ENCODE results near the gene ACOX1. TPM values are rescaled to one million over a fixed set of nuclear protein-coding genes. Genes with fewer than 3 reads are reported as not detected.

The ACOX1 gene
- total RNA-seq, 1 experiment from 2014 or later, result 50.2 TPM

- Histone ChIP-seq H3K9me3 (ENCODE audit: control insufficient read depth in 1 of 2, insufficient read depth in 1 of 2, low read depth in 1 of 2, low read length in 2 of 2) (no peaks in the 10 kb centered on the region), H3K27me3 (ENCODE audit: insufficient read depth, low read length) (no peaks in the 10 kb centered on the region), H3K79me2 (ENCODE audit: insufficient read depth, low read length) (no peaks in the 10 kb centered on the region), H3K9me2 (ENCODE audit: insufficient read depth) (no peaks in the 10 kb centered on the region), H3K4me2 (ENCODE audit: low read length) (no peak overlapping the region), H3K27ac (ENCODE audit: low read depth, low read length) (no peak overlapping the region), H3K4me1 (ENCODE audit: control insufficient read depth in 1 of 2, insufficient read depth in 2 of 2, low read length in 2 of 2) (peaks cover 0 to 8% of the 10 kb centered on the region in 2 experiments; a peak in 2 of 4 replicates), H2AFZ (ENCODE audit: low read depth, low read length, poor library complexity, severe bottlenecking) (no peak overlapping the region), H3K4me3 (replicated peaks in 1 of 2; ENCODE audit: low read depth in 1 of 2, low read length in 2 of 2) (no peak overlapping the region), H4K20me1 (ENCODE audit: insufficient read depth) (no peaks in the 10 kb centered on the region), H3K36me3 (ENCODE audit: control insufficient read depth in 1 of 2, insufficient read depth in 2 of 2, low read length in 2 of 2) (no peaks in the 10 kb centered on the region), H3K9ac (ENCODE audit: low read length) (no peak overlapping the region)
- intact Hi-C loops (cut with micrococcal nuclease), result no loop called here
- ChIA-PET POLR2A (no interaction called here), CTCF (interaction anchor here (0.9 to 1.0 kb wide), 2 partner anchors 21 to 64 kb away, joined by 3 to 4 read pairs; partner anchors contain the start of gene MRPL38), RAD21 (ENCODE audit: low non-redundant PET in 1 of 2, low total read pairs in 2 of 2, uncharacterized antibody in 2 of 2, unreplicated experiment in 2 of 2) (no interaction called here)
- TF ChIP-seq SRF (IDR thresholded peaks at IDR 0.05; ENCODE audit: low read depth), result no peak
- TF ChIP-seq ELF1 (IDR thresholded peaks at IDR 0.05; ENCODE audit: borderline replicate concordance, low read depth), result no peak
- TF ChIP-seq ATF3 (IDR thresholded peaks at IDR 0.05), result no peak
- TF ChIP-seq CBX3 (IDR thresholded peaks at IDR 0.05; ENCODE audit: low read depth), result no peak
- TF ChIP-seq JUND (IDR thresholded peaks at IDR 0.05), result no peak
- TF ChIP-seq ZBTB33 (IDR thresholded peaks at IDR 0.05; ENCODE audit: extremely low read depth, insufficient replicate concordance, low read length), result no peak
- no peak for TF ChIP-seq POLR2AphosphoS5 (IDR thresholded peaks at IDR 0.05; ENCODE audit: low read depth, low read length)
- no peak for TF ChIP-seq ZNF274 (IDR thresholded peaks at IDR 0.05; ENCODE audit: low read depth, low read length)
- no peak for TF ChIP-seq EGR1 (IDR thresholded peaks at IDR 0.05; ENCODE audit: low read depth)
- TF ChIP-seq REST (IDR thresholded peaks at IDR 0.05; ENCODE audit: low read depth), result no peak
- TF ChIP-seq SP1 (IDR thresholded peaks at IDR 0.05; ENCODE audit: low read depth), result no peak
- no peak for DNase-seq (ENCODE audit: low read depth, low spot score)
- BruUV-seq (replicated peaks), result no TSS peak
- ATAC-seq, result no peak
Observed at GRCh38 chr17:75925912-75926311, 53.1 kb downstream of the ACOX1 start.

Data from HCT116 (cell line).